ENCODE results near the gene SGSM2. TPM values are rescaled to one million over a fixed set of nuclear protein-coding genes. Genes with fewer than 3 reads are reported as not detected.

Gene SGSM2
- total and polyA plus RNA-seq, 4 donors: 24.9 to 173 (median 67.8) TPM

DNA sequence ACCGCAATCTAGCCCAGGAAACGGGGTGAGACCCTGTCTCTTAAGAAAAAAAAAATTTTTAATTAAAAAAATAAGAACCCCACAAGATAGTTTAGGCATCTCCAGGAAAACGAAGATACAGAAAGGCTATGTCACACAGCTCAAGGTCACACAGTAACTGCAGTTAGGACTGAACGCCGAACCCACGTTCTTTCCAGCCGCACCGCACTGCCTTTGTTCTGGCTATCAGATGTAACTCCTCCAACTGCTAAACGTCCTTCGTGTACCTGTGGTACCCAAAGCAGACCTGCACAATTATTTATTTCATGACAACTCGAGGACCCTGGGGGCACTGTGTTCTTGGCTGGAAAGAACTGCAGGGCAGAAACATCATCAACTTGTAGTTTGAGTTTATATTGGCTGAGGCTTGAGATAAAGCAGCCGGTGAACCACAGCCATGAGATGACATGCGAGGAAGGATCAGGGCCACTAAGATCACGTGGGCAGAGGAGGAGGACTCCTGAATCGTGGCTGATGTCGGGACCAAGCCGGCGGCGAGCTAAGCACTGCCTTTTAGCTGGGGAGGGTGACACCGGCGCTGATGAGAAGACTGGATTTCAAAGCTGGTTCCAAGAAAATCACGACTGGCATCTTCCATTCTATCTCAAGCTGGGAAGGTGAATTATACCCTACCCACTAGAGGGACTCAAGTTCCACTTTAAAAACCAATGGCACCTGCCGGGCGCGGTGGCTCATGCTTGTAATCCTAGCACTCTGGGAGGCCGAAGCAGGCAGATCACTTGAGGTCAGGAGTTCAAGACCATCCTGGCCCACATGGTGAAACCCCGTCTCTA is 84.2 kb downstream of the SGSM2 start:
- intact Hi-C loops (cut with DNase I): no loop called here
- WGBS, 2 donors: 74 to 76% methylated on average over 27 of the region's 27 CpGs
- H3K27ac ChIP-seq (ENCODE audit: low read depth in 1 of 2, low read length in 2 of 2): no peak overlapping the region
- DNase-seq: no peak
- H3K9me3 ChIP-seq (ENCODE audit: control insufficient read depth, low read length): no peaks in the 10 kb centered on the region
- no peaks in the 10 kb centered on the region for H3K4me1 ChIP-seq (ENCODE audit: control insufficient read depth in 1 of 2, insufficient read depth in 2 of 2, low read length in 2 of 2)
- H3K4me3 ChIP-seq (ENCODE audit: low read length in 2 of 2): no peak overlapping the region
- peaks cover 0 to 7% of the 10 kb centered on the region in 2 donors for H3K36me3 ChIP-seq (ENCODE audit: control insufficient read depth in 1 of 2, insufficient read depth in 2 of 2, low read length in 1 of 2)
- no peak for ATAC-seq (ENCODE audit: low FRiP score)
- no peaks in the 10 kb centered on the region for H3K27me3 ChIP-seq (ENCODE audit: control insufficient read depth in 1 of 2, insufficient read depth in 2 of 2, low read length in 1 of 2)

DNA sequence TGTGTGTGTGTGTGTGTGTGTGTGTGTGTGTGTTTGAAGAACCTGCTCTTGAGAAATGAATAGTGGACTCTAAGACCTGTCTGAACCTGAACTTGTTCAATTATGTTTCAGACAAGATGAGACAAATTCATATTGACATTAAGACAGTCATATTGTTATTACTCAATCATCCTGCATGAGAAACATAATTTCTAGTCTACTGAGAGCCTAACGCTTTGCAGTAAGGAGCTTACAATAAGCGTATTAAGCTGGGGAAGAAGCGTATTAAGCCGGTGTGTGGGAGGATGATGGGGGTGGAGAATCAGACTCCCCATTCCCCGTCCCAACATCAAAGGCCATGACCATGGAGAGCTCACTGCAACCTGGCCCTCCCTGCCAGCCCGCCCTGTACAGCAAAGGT is 86.0 kb downstream of the SGSM2 start:
- H3K4me3 ChIP-seq (ENCODE audit: low read length in 2 of 2): no peak overlapping the region
- no peaks in the 10 kb centered on the region for H3K4me1 ChIP-seq (ENCODE audit: control insufficient read depth in 1 of 2, insufficient read depth in 2 of 2, low read length in 2 of 2)
- intact Hi-C loops (cut with DNase I): no loop called here
- no peaks in the 10 kb centered on the region for H3K27me3 ChIP-seq (ENCODE audit: control insufficient read depth in 1 of 2, insufficient read depth in 2 of 2, low read length in 1 of 2)
- ATAC-seq (ENCODE audit: low FRiP score) (no peak), DNase-seq (no peak)
- WGBS, 2 donors: 88 to 91% methylated on average over 6 of the region's 6 CpGs
- no peaks in the 10 kb centered on the region for H3K9me3 ChIP-seq (ENCODE audit: control insufficient read depth, low read length)
- peaks cover 0 to 7% of the 10 kb centered on the region in 2 donors for H3K36me3 ChIP-seq (ENCODE audit: control insufficient read depth in 1 of 2, insufficient read depth in 2 of 2, low read length in 1 of 2)
- no peak overlapping the region for H3K27ac ChIP-seq (ENCODE audit: low read depth in 1 of 2, low read length in 2 of 2)

GRCh38 chr17:2427215-2427614 is 89.9 kb downstream of the SGSM2 start:
- H3K4me3 ChIP-seq (ENCODE audit: low read length in 2 of 2): no peak overlapping the region
- no peaks in the 10 kb centered on the region for H3K36me3 ChIP-seq (ENCODE audit: control insufficient read depth in 1 of 2, insufficient read depth in 2 of 2, low read length in 1 of 2)
- H3K27me3 ChIP-seq (ENCODE audit: control insufficient read depth in 1 of 2, insufficient read depth in 2 of 2, low read length in 1 of 2): no peaks in the 10 kb centered on the region
- 7 to 12% methylated on average over 2 of the region's 2 CpGs for WGBS, 2 donors
- H3K27ac ChIP-seq (ENCODE audit: low read depth in 1 of 2, low read length in 2 of 2): no peak overlapping the region
- ATAC-seq (ENCODE audit: low FRiP score): no peak
- intact Hi-C loops (cut with DNase I): no loop called here
- H3K9me3 ChIP-seq (ENCODE audit: control insufficient read depth, low read length): no peaks in the 10 kb centered on the region
- no peak for DNase-seq
- no peaks in the 10 kb centered on the region for H3K4me1 ChIP-seq (ENCODE audit: control insufficient read depth in 1 of 2, insufficient read depth in 2 of 2, low read length in 2 of 2)

GRCh38 chr17:2427910-2428309 is 90.6 kb downstream of the SGSM2 start:
- Histone ChIP-seq H3K27ac (ENCODE audit: low read depth in 1 of 2, low read length in 2 of 2) (no peak overlapping the region), H3K9me3 (ENCODE audit: control insufficient read depth, low read length) (no peaks in the 10 kb centered on the region), H3K27me3 (ENCODE audit: control insufficient read depth in 1 of 2, insufficient read depth in 2 of 2, low read length in 1 of 2) (no peaks in the 10 kb centered on the region), H3K4me1 (ENCODE audit: control insufficient read depth in 1 of 2, insufficient read depth in 2 of 2, low read length in 2 of 2) (no peaks in the 10 kb centered on the region), H3K4me3 (ENCODE audit: low read length in 2 of 2) (no peak overlapping the region), H3K36me3 (ENCODE audit: control insufficient read depth in 1 of 2, insufficient read depth in 2 of 2, low read length in 1 of 2) (no peaks in the 10 kb centered on the region)
- intact Hi-C loops (cut with DNase I): no loop called here
- WGBS, 2 donors: 50 to 60% methylated on average over 1 of the region's 1 CpG
- DNase-seq (no peak), ATAC-seq (ENCODE audit: low FRiP score) (no peak)

Other genes starting within 250 kb of the SGSM2 start
- 10 to 100 TPM; 34.8 to 67.3 TPM for gene SMG6, start 33.7 kb upstream of the SGSM2 start, total RNA-seq
- gene SMG6, start 33.7 kb upstream of the SGSM2 start, polyA plus RNA-seq: 10 to 100 TPM; 16.2 to 28.1 TPM
- 1 to 10 TPM; 7.4 to 9.5 TPM for gene SRR, start 33.6 kb upstream of the SGSM2 start, total RNA-seq
- gene SRR, start 33.6 kb upstream of the SGSM2 start, polyA plus RNA-seq: 1 to 10 TPM; 4.5 to 5.6 TPM
- gene TSR1, start 1.0 kb upstream of the SGSM2 start, total RNA-seq: 10 to 100 TPM; 18.5 to 21.8 TPM
- 10 to 100 TPM in 1 of 2 donors, 1 to 10 TPM in 1; 8.8 to 10.7 TPM for gene TSR1, start 1.0 kb upstream of the SGSM2 start, polyA plus RNA-seq
- 10 to 100 TPM; 28.3 to 35.7 TPM for gene MNT, start 63.6 kb downstream of the SGSM2 start, total RNA-seq
- 1 to 10 TPM; 8.3 to 9.0 TPM for gene MNT, start 63.6 kb downstream of the SGSM2 start, polyA plus RNA-seq
- gene METTL16, start 174.4 kb downstream of the SGSM2 start, total RNA-seq: 10 to 100 TPM; 24.6 to 33.3 TPM
- 10 to 100 TPM; 14.3 to 19.1 TPM for gene METTL16, start 174.4 kb downstream of the SGSM2 start, polyA plus RNA-seq

Data from aorta (tissue), 5 donors.